Karpas-422 (cell line): ENCODE measurements around the gene C19orf25. TPM values are rescaled to one million over a fixed set of nuclear protein-coding genes. Genes with fewer than 3 reads are reported as not detected.

Source experiments
- DNase-seq: peaks from one replicate; pipeline ENCODE4 v3.0.0-alpha.2; 2015
- H2AFZ ChIP-seq: fragments of 200-600 bp; sonication (generic); 2 replicates; pipeline ENCODE4 v1.6.1; 2014; ENCODE audit warnings: antibody characterized with exemption, low read length, mixed read lengths
- H3K27ac ChIP-seq: fragments of 200-600 bp; sonication (generic); 2 replicates; pipeline ENCODE4 v1.5.1; 2014; ENCODE audit warnings: mild to moderate bottlenecking, low read length, moderate library complexity
- H3K27me3 ChIP-seq: fragments of 200-600 bp; sonication (generic); 2 replicates; pipeline ENCODE4 v1.6.1; 2014; ENCODE audit warnings: low read length, mixed read lengths
- H3K36me3 ChIP-seq: fragments of 200-600 bp; sonication (generic); 2 replicates; pipeline ENCODE4 v1.6.1; 2014; ENCODE audit warnings: low read length, mixed read lengths; ENCODE audit not compliant: insufficient read depth
- H3K4me1 ChIP-seq: fragments of 200-600 bp; sonication (generic); 2 replicates; pipeline ENCODE4 v1.6.1; 2014; ENCODE audit warnings: mild to moderate bottlenecking, low read length, mixed read lengths
- H3K4me2 ChIP-seq: fragments of 200-600 bp; sonication (generic); 2 replicates; pipeline ENCODE4 v1.6.1; 2014; ENCODE audit warnings: low read length, low read depth, mild to moderate bottlenecking; ENCODE audit not compliant: poor library complexity, severe bottlenecking
- H3K4me3 ChIP-seq: fragments of 200-600 bp; sonication (generic); 2 replicates; pipeline ENCODE4 v1.5.1; 2014; ENCODE audit warnings: mild to moderate bottlenecking, antibody characterized with exemption, low read length, mixed read lengths
- H3K79me2 ChIP-seq: fragments of 200-600 bp; sonication (generic); 2 replicates; pipeline ENCODE4 v1.6.1; 2014; ENCODE audit warnings: mild to moderate bottlenecking, low read length, mixed read lengths
- H3K9ac ChIP-seq: fragments of 200-600 bp; sonication (generic); 2 replicates; pipeline ENCODE4 v1.6.0; 2014; ENCODE audit warnings: low read length
- H3K9me2 ChIP-seq: fragments of 200-600 bp; sonication (generic), shearing (Covaris generic); replicated peaks from 2 replicates; pipeline ENCODE4 v1.6.0; 2014; ENCODE audit warnings: mild to moderate bottlenecking, low read length, moderate library complexity; ENCODE audit not compliant: insufficient read depth
- H3K9me3 ChIP-seq: fragments of 300-700, 200-600 bp; sonication (generic); 2 replicates; pipeline ENCODE4 v1.6.1; 2014; ENCODE audit warnings: low read length, mixed read lengths
- H4K20me1 ChIP-seq: fragments of 200-600 bp; sonication (generic); 2 replicates; pipeline ENCODE4 v1.6.1; 2014; ENCODE audit warnings: mild to moderate bottlenecking, antibody characterized with exemption, low read length, low read depth; ENCODE audit not compliant: insufficient read depth
- total RNA-seq: library from RNA; depleted of rRNA; stranded (reverse); fragments of >200 nt; shearing (Covaris generic); gene quantifications from 2 replicates; pipeline ENCODE4 v1.2.3, GENCODE V29; 2014; ENCODE audit warnings: low replicate concordance

C19orf25 gene
- total RNA-seq, 1 experiment from 2014 or later = 26.4 TPM

DNA sequence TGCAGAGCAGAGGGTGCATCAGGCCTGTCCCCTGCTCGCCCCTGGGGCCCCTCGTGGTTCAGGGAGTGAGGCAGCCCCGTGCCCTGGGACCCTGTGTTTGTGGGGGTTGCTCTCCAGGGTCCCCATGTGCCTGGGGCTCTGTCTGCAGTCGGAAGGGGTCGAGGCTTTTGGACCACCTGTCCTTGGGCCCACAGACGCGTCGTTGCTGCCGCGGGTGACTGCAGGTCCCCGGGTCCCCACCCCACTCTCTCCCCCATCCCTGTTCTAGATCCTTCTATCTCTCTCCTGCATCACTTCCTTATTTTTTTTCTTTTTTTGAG lies 9.2 kb upstream of the C19orf25 start:
- H3K27me3 ChIP-seq = no peaks in the 10 kb centered on the region
- peaks cover 16% of the 10 kb centered on the region for H3K4me1 ChIP-seq
- no peaks in the 10 kb centered on the region for H3K36me3 ChIP-seq
- H3K4me2 ChIP-seq = no peak overlapping the region
- H3K4me3 ChIP-seq = no peak overlapping the region
- H3K9ac ChIP-seq = no peak overlapping the region
- H2AFZ ChIP-seq = no peak overlapping the region
- H3K27ac ChIP-seq = no peak overlapping the region
- H3K9me3 ChIP-seq = no peaks in the 10 kb centered on the region
- peak; percentile 38 for DNase-seq
- H3K9me2 ChIP-seq = no peaks in the 10 kb centered on the region
- no peaks in the 10 kb centered on the region for H4K20me1 ChIP-seq
- no peaks in the 10 kb centered on the region for H3K79me2 ChIP-seq

GRCh38 chr19:1487576-1488281 lies 8.7 kb upstream of the C19orf25 start:
- Histone ChIP-seq H3K79me2 (no peaks in the 10 kb centered on the region), H3K9me2 (no peaks in the 10 kb centered on the region), H3K4me3 (no peak overlapping the region), H2AFZ (no peak overlapping the region), H3K9ac (no peak overlapping the region), H3K9me3 (no peaks in the 10 kb centered on the region), H3K36me3 (no peaks in the 10 kb centered on the region), H3K4me1 (peaks cover 16% of the 10 kb centered on the region), H3K4me2 (no peak overlapping the region), H3K27ac (no peak overlapping the region), H3K27me3 (no peaks in the 10 kb centered on the region), H4K20me1 (no peaks in the 10 kb centered on the region)
- no peak for DNase-seq

GRCh38 chr19:1486720-1487575 lies 7.9 kb upstream of the C19orf25 start:
- Histone ChIP-seq H3K9me2 (no peaks in the 10 kb centered on the region), H3K9ac (no peak overlapping the region), H3K27me3 (no peaks in the 10 kb centered on the region), H3K27ac (no peak overlapping the region), H3K36me3 (no peaks in the 10 kb centered on the region), H3K4me2 (no peak overlapping the region), H3K4me1 (peaks cover 16% of the 10 kb centered on the region), H2AFZ (no peak overlapping the region), H3K9me3 (no peaks in the 10 kb centered on the region), H4K20me1 (no peaks in the 10 kb centered on the region), H3K79me2 (no peaks in the 10 kb centered on the region), H3K4me3 (no peak overlapping the region)
- no peak for DNase-seq

GRCh38 chr19:1483979-1484428 lies 5.0 kb upstream of the C19orf25 start:
- H3K27me3 ChIP-seq = no peaks in the 10 kb centered on the region

DNA sequence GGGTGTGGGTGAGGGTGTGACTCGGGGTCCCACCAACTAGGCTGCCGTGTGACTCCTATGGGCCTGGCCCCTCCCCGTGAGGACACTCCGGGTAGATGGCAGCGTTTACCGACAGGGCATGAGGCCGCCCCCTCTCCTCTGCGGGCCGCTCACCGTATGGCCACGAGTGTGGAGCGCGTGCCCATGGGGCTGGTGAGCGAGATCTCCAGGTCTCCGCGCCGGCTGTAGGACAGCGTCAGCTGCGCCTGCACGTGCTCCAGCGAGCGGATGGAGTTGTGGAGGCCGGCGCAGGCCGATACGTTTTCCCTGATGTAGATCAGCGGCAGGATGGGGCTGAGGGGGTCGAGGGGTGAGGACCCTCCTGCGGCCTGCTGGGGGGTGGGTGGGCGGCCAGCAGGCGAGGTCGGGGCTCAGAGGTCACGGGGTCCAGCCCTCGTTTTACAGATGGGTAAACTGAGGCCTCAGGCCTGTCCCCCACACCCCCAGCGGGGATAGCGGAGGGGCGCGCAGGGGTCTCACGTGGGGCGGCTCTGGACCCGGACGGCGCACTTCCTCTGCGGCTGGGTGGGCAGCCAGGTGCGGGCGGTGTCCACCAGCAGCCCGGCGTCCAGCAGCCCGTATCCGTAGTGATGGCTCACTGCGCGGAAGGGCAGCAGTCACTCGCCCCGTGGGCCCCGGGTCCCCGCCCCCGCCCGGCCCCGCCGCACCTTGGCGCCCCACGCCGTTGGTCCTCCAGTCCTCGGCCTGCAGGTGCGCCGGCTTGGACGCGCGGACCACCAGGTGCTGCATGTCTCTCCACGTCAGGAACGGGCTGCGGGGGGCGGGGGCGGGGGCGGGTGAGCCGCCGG lies 4.3 kb upstream of the C19orf25 start:
- peaks cover 5% of the 10 kb centered on the region for H3K4me1 ChIP-seq
- H3K4me3 ChIP-seq = no peak overlapping the region
- no peaks in the 10 kb centered on the region for H3K36me3 ChIP-seq
- no peak overlapping the region for H2AFZ ChIP-seq
- H3K9me3 ChIP-seq = no peaks in the 10 kb centered on the region
- H3K9me2 ChIP-seq = no peaks in the 10 kb centered on the region
- DNase-seq = no peak
- H3K27ac ChIP-seq = no peak overlapping the region
- H3K79me2 ChIP-seq = peaks cover 5% of the 10 kb centered on the region
- no peak overlapping the region for H3K9ac ChIP-seq
- no peaks in the 10 kb centered on the region for H3K27me3 ChIP-seq
- no peak overlapping the region for H3K4me2 ChIP-seq
- no peaks in the 10 kb centered on the region for H4K20me1 ChIP-seq

More at GRCh38 chr19:1483979-1484428, 5.0 kb upstream of the C19orf25 start:
- no peak overlapping the region for H3K27ac ChIP-seq
- H3K9me3 ChIP-seq = no peaks in the 10 kb centered on the region
- no peak overlapping the region for H3K4me2 ChIP-seq
- no peaks in the 10 kb centered on the region for H3K79me2 ChIP-seq
- DNase-seq = no peak
- H3K9me2 ChIP-seq = no peaks in the 10 kb centered on the region
- no peaks in the 10 kb centered on the region for H3K36me3 ChIP-seq
- H3K9ac ChIP-seq = no peak overlapping the region
- no peak overlapping the region for H3K4me3 ChIP-seq
- H3K4me1 ChIP-seq = peaks cover 5% of the 10 kb centered on the region
- H4K20me1 ChIP-seq = no peaks in the 10 kb centered on the region
- no peak overlapping the region for H2AFZ ChIP-seq

DNA sequence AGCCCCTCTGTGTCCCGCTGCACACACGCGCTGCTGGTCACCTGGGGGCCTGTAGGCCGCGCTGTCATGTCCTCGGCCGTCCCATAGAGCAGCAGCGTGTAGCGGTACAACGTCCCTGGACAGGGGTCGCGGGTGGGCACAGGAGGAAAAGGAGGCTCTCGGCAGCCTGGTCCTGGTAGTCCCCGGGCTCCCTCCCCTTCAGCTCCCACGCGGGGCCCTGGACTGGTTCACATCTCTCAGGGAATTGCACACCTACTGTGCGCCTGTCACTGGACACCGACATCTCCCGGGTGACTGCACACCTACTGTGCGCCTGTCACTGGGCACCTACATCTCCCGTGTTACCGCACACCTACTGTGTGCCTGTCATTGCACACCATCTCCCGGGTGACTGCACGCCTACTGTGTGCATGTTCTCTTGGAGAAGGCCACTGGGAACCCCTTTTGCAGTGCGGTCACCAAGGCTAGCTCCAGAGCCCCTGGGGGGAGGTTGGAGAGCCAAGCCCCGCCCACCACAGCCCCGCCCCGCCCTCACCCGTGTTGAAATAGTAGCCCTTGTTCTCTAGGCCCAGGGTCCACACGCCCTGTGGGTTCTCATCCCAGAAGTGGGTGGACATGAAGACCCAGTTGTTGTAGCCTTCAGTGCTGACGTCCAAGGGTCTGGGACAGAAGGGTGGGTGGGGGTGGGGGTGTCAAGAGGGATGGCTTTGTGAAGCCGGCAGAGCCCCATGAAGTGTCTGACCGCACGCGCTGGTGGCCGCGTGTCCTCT lies 3.5 kb upstream of the C19orf25 start:
- Histone ChIP-seq H3K36me3 (no peaks in the 10 kb centered on the region), H2AFZ (no peak overlapping the region), H3K4me2 (no peak overlapping the region), H3K27me3 (no peaks in the 10 kb centered on the region), H3K4me3 (no peak overlapping the region), H4K20me1 (no peaks in the 10 kb centered on the region), H3K4me1 (peaks cover 11% of the 10 kb centered on the region), H3K9me2 (no peaks in the 10 kb centered on the region), H3K9me3 (no peaks in the 10 kb centered on the region), H3K79me2 (peaks cover 11% of the 10 kb centered on the region), H3K27ac (no peak overlapping the region), H3K9ac (no peak overlapping the region)
- DNase-seq = no peak

- no peak overlapping the region for H3K27ac ChIP-seq
- H3K9ac ChIP-seq = no peak overlapping the region
- peaks cover 4% of the 10 kb centered on the region; the same call in 1 of the 2 replicates for H4K20me1 ChIP-seq
- peaks cover 15% of the 10 kb centered on the region for H3K4me1 ChIP-seq
- H3K27me3 ChIP-seq = no peaks in the 10 kb centered on the region
- H3K4me3 ChIP-seq = no peak overlapping the region
- peaks cover 4% of the 10 kb centered on the region; the same call in 1 of the 2 replicates for H3K36me3 ChIP-seq
- no peaks in the 10 kb centered on the region for H3K9me3 ChIP-seq
- H2AFZ ChIP-seq = no peak overlapping the region
- peaks cover 15% of the 10 kb centered on the region for H3K79me2 ChIP-seq
- no peak overlapping the region for H3K4me2 ChIP-seq
- DNase-seq = no peak
- H3K9me2 ChIP-seq = no peaks in the 10 kb centered on the region
These were observed 2.9 kb upstream of the C19orf25 start for GRCh38 chr19:1481893-1482360.
